Lung (tissue), 12 donors: ENCODE data around the gene POLDIP3. TPM values are rescaled to one million over a fixed set of nuclear protein-coding genes. Genes with fewer than 3 reads are reported as not detected.
A peak's percentile ranks its signal among the peaks of the same experiment; 100 is the strongest.

Source experiments
- ATAC-seq: fragments of 200-7000 bp; cut with Tn5 transposase; one replicate; pipeline ENCODE4 v1.9.1; 2020; ENCODE audit warnings: moderate number of reproducible peaks; ENCODE audit not compliant: insufficient read depth, low FRiP score
- DNase-seq, 3 donors: peaks; one replicate each; pipeline ENCODE4 v3.0.0-alpha.2; 2013 to 2017
- H3K27ac ChIP-seq, 2 donors: one replicate each; pipeline ENCODE4 v1.5.1; 2013; ENCODE audit warnings: mild to moderate bottlenecking in 2 of 2, moderate library complexity in 2 of 2, control low read depth in 1 of 2, inconsistent platforms in 1 of 2, low read depth in 1 of 2, low read length in 1 of 2
- H3K27me3 ChIP-seq, 3 donors: one replicate each; pipeline ENCODE4 v1.5.1; 2013; ENCODE audit warnings: low read length in 2 of 3; ENCODE audit not compliant: control insufficient read depth in 3 of 3, insufficient read depth in 3 of 3
- H3K36me3 ChIP-seq, 4 donors: one replicate each; pipeline ENCODE4 v1.5.1; 2013; ENCODE audit warnings: low read length in 4 of 4, mild to moderate bottlenecking in 1 of 4, moderate library complexity in 1 of 4; ENCODE audit not compliant: control insufficient read depth in 4 of 4, insufficient read depth in 4 of 4
- H3K4me1 ChIP-seq, 5 donors: one replicate each; pipeline ENCODE4 v1.5.1; 2013; ENCODE audit warnings: low read length in 5 of 5, mild to moderate bottlenecking in 2 of 5, moderate library complexity in 1 of 5; ENCODE audit not compliant: control insufficient read depth in 5 of 5, insufficient read depth in 5 of 5
- H3K4me3 ChIP-seq: one replicate; pipeline ENCODE4 v1.5.1; 2013; ENCODE audit warnings: mild to moderate bottlenecking, control low read depth, moderate library complexity
- H3K9ac ChIP-seq, 2 donors: one replicate each; pipeline ENCODE4 v1.5.1; 2013; ENCODE audit warnings: low read length in 2 of 2, control low read depth in 1 of 2; ENCODE audit not compliant: insufficient read depth in 1 of 2
- H3K9me3 ChIP-seq, 4 donors: one replicate each; pipeline ENCODE4 v1.5.1; 2013; ENCODE audit warnings: low read length in 3 of 4, mild to moderate bottlenecking in 1 of 4, moderate library complexity in 1 of 4; ENCODE audit not compliant: control insufficient read depth in 4 of 4, insufficient read depth in 3 of 4
- WGBS, 2 donors: extraction: QIAGEN DNeasy Blood & Tissue Kit; methylation state at CpG; one replicate each; pipeline ENCODE4 v1.1.7; 2013; 5-methylcytosine and 5-hydroxymethylcytosine counted together
- polyA plus RNA-seq, 2 donors: library from polyadenylated mRNA; stranded (reverse); fragments of 200-250 nt; gene quantifications; one replicate each; pipeline ENCODE4 v1.2.1, GENCODE V29; 2013
- total RNA-seq, 2 donors: library from RNA; depleted of rRNA in 1 of 2; stranded (reverse); fragments of >200 nt in 1 of 2; gene quantifications; one replicate each; pipeline ENCODE4 v1.2.1, GENCODE V29; 2014 to 2021
- TF ChIP-seq, protein P1 (sequence below): IDR thresholded peaks from 2 replicates; pipeline ENCODE4 v1.5.1; 2012; ENCODE audit warnings: mild to moderate bottlenecking; ENCODE audit errors: control extremely low read depth, extremely low read depth
- donor health status: control.
- donor health status: control.
- donor health status: Bipolar disorder and iron deficiency.
- donor health status: healthy.
- donor health status: DM: yes; HTN: yes; CAD: no.

The POLDIP3 gene
- total and polyA plus RNA-seq, 4 donors = 20.5 to 62.1 (median 42.7) TPM

GRCh38 chr22:42649246-42650099, 34.8 kb upstream of the POLDIP3 start, which contains the start of gene CYB5R3:
CYB5R3 (minus strand) TSS chr22:42649392; CDS start chr22:42649315, 77 bp downstream.
- H3K36me3 ChIP-seq = no peaks in the 10 kb centered on the region
- DNase-seq = peak; percentile 87 to 91 (median 88)
- H3K4me1 ChIP-seq = peaks cover 11 to 41% (median 19%) of the 10 kb centered on the region in 5 donors
- peak; percentile 82 for ATAC-seq
- H3K9ac ChIP-seq = peak within 1 kb of the TSS; percentile 63 to 79
- H3K4me3 ChIP-seq = peak within 1 kb of the TSS; percentile 86
- no peaks in the 10 kb centered on the region for H3K27me3 ChIP-seq
- H3K9me3 ChIP-seq = no peaks in the 10 kb centered on the region
- TF ChIP-seq, protein P1, sequence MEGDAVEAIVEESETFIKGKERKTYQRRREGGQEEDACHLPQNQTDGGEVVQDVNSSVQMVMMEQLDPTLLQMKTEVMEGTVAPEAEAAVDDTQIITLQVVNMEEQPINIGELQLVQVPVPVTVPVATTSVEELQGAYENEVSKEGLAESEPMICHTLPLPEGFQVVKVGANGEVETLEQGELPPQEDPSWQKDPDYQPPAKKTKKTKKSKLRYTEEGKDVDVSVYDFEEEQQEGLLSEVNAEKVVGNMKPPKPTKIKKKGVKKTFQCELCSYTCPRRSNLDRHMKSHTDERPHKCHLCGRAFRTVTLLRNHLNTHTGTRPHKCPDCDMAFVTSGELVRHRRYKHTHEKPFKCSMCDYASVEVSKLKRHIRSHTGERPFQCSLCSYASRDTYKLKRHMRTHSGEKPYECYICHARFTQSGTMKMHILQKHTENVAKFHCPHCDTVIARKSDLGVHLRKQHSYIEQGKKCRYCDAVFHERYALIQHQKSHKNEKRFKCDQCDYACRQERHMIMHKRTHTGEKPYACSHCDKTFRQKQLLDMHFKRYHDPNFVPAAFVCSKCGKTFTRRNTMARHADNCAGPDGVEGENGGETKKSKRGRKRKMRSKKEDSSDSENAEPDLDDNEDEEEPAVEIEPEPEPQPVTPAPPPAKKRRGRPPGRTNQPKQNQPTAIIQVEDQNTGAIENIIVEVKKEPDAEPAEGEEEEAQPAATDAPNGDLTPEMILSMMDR = no peak
- H3K27ac ChIP-seq = peak within 1 kb of the TSS; percentile 96
- WGBS, 2 donors = 9 to 24% methylated on average over 37 to 81 of the region's 81 CpGs

DNA sequence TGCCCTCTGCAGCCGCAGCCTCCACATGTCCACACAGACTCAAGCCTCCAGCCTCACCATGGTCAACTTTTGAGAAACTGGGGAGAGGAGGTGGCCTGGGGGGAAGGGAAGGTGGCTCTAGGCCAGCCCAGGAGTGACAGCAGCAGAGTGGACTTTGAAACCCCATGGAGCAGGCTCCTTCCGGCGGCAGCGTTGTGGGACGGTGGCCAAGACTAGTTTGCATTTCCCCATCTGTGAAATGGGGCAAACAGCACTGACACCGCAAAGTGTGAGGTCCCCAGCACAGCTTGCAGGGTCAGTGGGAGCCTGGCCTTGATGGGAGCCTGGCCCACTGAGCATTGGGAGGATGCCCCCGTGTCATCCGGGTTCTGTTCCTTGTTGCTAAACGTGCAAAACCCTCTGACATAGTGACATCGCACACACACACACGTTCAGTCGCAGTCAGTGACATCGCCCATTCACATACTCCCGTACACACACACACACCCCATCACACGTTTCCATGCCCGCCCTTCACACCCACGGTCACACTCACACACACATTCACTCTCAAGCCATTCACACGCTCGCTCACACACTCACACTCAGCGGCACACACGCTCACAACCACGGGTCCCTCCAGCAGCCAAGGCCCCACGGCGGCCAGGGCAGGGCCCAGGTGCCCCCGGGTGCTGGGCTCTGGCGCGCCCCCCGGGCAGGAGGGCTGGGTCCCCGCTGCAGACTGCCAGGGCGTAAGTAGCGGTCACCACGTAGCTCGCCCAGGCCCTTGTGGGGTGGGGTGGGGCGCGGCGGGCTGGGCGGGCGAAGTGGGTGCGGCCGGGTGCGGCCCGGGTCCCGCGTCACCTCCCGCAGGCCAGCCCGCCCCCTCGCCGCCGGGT, 33.9 kb upstream of the POLDIP3 start:
- peaks cover 18 to 49% (median 24%) of the 10 kb centered on the region in 5 donors for H3K4me1 ChIP-seq
- H3K9me3 ChIP-seq = no peaks in the 10 kb centered on the region
- H3K27ac ChIP-seq = peak overlapping the region; percentile 96
- TF ChIP-seq, protein P1 = no peak
- ATAC-seq (peak; percentile 37), DNase-seq (peak; percentile 41 to 54 (median 44))
- H3K4me3 ChIP-seq = peak overlapping the region; percentile 86
- no peaks in the 10 kb centered on the region for H3K36me3 ChIP-seq
- H3K27me3 ChIP-seq = no peaks in the 10 kb centered on the region
- peak overlapping the region; percentile 63 to 79 for H3K9ac ChIP-seq
- WGBS, 2 donors = 2 to 3% methylated on average over 36 to 49 of the region's 49 CpGs

GRCh38 chr22:42648017-42648367, 33.3 kb upstream of the POLDIP3 start:
- DNase-seq (no peak), ATAC-seq (no peak)
- Histone ChIP-seq H3K27ac (peak overlapping the region; percentile 64 to 96), H3K4me1 (peaks cover 18 to 53% (median 30%) of the 10 kb centered on the region in 5 donors), H3K36me3 (no peaks in the 10 kb centered on the region), H3K27me3 (no peaks in the 10 kb centered on the region), H3K9ac (peak overlapping the region in 1 of 2 donors; percentile 79), H3K4me3 (peak overlapping the region; percentile 86), H3K9me3 (no peaks in the 10 kb centered on the region)
- 62 to 85% methylated on average over 4 of the region's 4 CpGs for WGBS, 2 donors
- TF ChIP-seq, protein P1 = no peak
